Measurements from ENCODE around the gene WWOX. TPM values are rescaled to one million over a fixed set of nuclear protein-coding genes. Genes with fewer than 3 reads are reported as not detected.

The WWOX gene
- total and polyA plus RNA-seq, 2 donors (not counting 1 experiment from before 2014, with no cell fraction given): 10.5 to 42.3 TPM

DNA sequence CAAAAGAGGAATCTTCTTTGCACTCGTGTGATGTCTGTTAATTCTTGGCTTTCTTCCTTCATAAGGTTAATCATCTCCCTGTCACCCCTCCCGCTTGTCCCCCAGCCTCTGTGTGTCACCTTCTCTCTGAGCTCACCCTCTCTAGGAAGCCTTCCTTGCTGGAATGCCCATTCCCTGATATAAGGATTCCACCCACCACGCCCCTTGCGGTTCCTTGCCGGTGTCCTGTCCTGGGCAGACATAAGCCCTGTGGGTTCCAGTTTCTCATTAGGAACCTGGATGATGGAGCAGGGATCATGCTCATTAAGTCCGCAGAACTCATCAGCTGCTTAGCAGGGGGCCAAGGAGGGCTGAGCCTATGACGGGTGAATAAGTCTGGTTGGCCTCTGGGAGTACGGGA is 941.8 kb downstream of the WWOX start:
- Mint-ChIP-seq H3K4me3 (no peak overlapping the region), H3K27me3 (no peaks in the 10 kb centered on the region), H3K4me1 (no peaks in the 10 kb centered on the region), H3K9me3 (ENCODE audit: insufficient read depth) (no peaks in the 10 kb centered on the region), H3K27ac (no peak overlapping the region)
- no peaks in the 10 kb centered on the region for H3K4me1 ChIP-seq (ENCODE audit: control insufficient read depth in 2 of 2, insufficient read depth in 2 of 2, low read length in 2 of 2)
- ATAC-seq (ENCODE audit: low read depth): no peak
- no peak overlapping the region for H3K4me2 ChIP-seq (replicated peaks; ENCODE audit: low read depth, low read length, poor library complexity, severe bottlenecking)
- intact Hi-C loops (cut with micrococcal nuclease): no loop called here
- CTCF ChIA-PET: interaction anchor here (0.9 kb wide), 1 partner anchor 9 kb away, joined by 3 read pairs; no protein-coding TSS in a partner anchor
- no peak overlapping the region for H3K9ac ChIP-seq (ENCODE audit: low read length)
- H3K9me3 ChIP-seq (ENCODE audit: control extremely low read depth in 1 of 3, control insufficient read depth in 2 of 3, insufficient read depth in 1 of 3, low read length in 2 of 3): no peaks in the 10 kb centered on the region
- 97% methylated on average over 6 of the region's 8 CpGs for WGBS (ENCODE audit: insufficient coverage)
- no peaks in the 10 kb centered on the region for H4K20me1 ChIP-seq (ENCODE audit: control insufficient read depth, insufficient read depth, low read length, poor library complexity, severe bottlenecking)
- H2AFZ ChIP-seq (ENCODE audit: insufficient read depth, low read depth, low read length, poor library complexity, severe bottlenecking): no peak overlapping the region
- no peak for DNase-seq
- H3K4me3 ChIP-seq (ENCODE audit: control extremely low read depth in 1 of 5, extremely low read depth in 1 of 5, insufficient read depth in 1 of 5, low read depth in 2 of 5, low read length in 4 of 5): no peak overlapping the region
- POLR2A ChIA-PET: no interaction called here
- peaks cover 0 to 4% (median 0%) of the 10 kb centered on the region in 4 experiments for H3K27me3 ChIP-seq (replicated peaks in 1 of 4; ENCODE audit: control extremely low read depth in 1 of 4, control insufficient read depth in 3 of 4, insufficient read depth in 4 of 4, low read length in 3 of 4)
- TF ChIP-seq EZH2 (IDR thresholded peaks at IDR 0.05; ENCODE audit: borderline replicate concordance, insufficient read depth, low read depth, low read length, poor library complexity, severe bottlenecking): no peak
- TF ChIP-seq, protein P1, sequence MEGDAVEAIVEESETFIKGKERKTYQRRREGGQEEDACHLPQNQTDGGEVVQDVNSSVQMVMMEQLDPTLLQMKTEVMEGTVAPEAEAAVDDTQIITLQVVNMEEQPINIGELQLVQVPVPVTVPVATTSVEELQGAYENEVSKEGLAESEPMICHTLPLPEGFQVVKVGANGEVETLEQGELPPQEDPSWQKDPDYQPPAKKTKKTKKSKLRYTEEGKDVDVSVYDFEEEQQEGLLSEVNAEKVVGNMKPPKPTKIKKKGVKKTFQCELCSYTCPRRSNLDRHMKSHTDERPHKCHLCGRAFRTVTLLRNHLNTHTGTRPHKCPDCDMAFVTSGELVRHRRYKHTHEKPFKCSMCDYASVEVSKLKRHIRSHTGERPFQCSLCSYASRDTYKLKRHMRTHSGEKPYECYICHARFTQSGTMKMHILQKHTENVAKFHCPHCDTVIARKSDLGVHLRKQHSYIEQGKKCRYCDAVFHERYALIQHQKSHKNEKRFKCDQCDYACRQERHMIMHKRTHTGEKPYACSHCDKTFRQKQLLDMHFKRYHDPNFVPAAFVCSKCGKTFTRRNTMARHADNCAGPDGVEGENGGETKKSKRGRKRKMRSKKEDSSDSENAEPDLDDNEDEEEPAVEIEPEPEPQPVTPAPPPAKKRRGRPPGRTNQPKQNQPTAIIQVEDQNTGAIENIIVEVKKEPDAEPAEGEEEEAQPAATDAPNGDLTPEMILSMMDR (IDR thresholded peaks at IDR 0.05): no peak
- no peak overlapping the region for H3K27ac ChIP-seq (ENCODE audit: low read length in 2 of 2)
- H3K79me2 ChIP-seq (ENCODE audit: control insufficient read depth, insufficient read depth, low read length): no peaks in the 10 kb centered on the region
- H3K36me3 ChIP-seq (replicated peaks in 1 of 2; ENCODE audit: control extremely low read depth in 1 of 2, control insufficient read depth in 1 of 2, extremely low read depth in 1 of 2, insufficient read depth in 2 of 2, low read length in 1 of 2): no peaks in the 10 kb centered on the region

DNA sequence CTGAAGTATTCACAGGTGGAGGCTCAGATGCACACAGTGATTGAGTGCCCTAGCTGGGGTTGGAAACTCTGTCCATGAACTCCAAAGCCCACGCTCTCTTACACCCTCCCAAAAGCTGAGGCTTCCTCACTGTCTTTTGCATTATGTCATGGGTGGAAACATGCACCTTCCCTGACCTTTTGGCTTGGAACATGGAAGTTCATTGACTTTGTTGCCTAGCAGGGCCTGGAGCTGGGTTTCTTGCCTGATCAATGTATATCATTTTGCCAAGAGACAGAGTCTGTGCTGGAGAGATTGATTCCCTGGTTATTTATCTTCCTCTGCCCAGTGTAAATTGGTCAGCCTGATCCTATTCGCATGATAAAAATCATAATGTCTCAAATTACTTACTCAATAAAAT is 942.7 kb downstream of the WWOX start:
- 100% methylated on average over 1 of the region's 2 CpGs for whole genome bisulfite sequencing (ENCODE audit: insufficient coverage)
- H3K79me2 ChIP-seq (ENCODE audit: control insufficient read depth, insufficient read depth, low read length): no peaks in the 10 kb centered on the region
- peaks cover 2% of the 10 kb centered on the region for H3K27me3 Mint-ChIP-seq
- no peak overlapping the region for H3K4me3 ChIP-seq (ENCODE audit: control extremely low read depth in 1 of 5, extremely low read depth in 1 of 5, insufficient read depth in 1 of 5, low read depth in 2 of 5, low read length in 4 of 5)
- no peaks in the 10 kb centered on the region for H4K20me1 ChIP-seq (ENCODE audit: control insufficient read depth, insufficient read depth, low read length, poor library complexity, severe bottlenecking)
- intact Hi-C loops (cut with micrococcal nuclease): no loop called here
- ATAC-seq (ENCODE audit: low read depth) (no peak), DNase-seq (no peak)
- no peak overlapping the region for H3K27ac Mint-ChIP-seq
- no peak overlapping the region for H3K9ac ChIP-seq (ENCODE audit: low read length)
- no peak overlapping the region for H2AFZ ChIP-seq (ENCODE audit: insufficient read depth, low read depth, low read length, poor library complexity, severe bottlenecking)
- no peaks in the 10 kb centered on the region for H3K27me3 ChIP-seq (replicated peaks in 1 of 4; ENCODE audit: control extremely low read depth in 1 of 4, control insufficient read depth in 3 of 4, insufficient read depth in 4 of 4, low read length in 3 of 4)
- no peaks in the 10 kb centered on the region for H3K36me3 ChIP-seq (replicated peaks in 1 of 2; ENCODE audit: control extremely low read depth in 1 of 2, control insufficient read depth in 1 of 2, extremely low read depth in 1 of 2, insufficient read depth in 2 of 2, low read length in 1 of 2)
- ChIA-PET POLR2A (no interaction called here), CTCF (interaction anchor here (0.6 to 0.9 kb wide), 2 partner anchors 8 to 888 kb away, joined by 3 read pairs; no protein-coding TSS in a partner anchor)
- no peak overlapping the region for H3K27ac ChIP-seq (ENCODE audit: low read length in 2 of 2)
- no peaks in the 10 kb centered on the region for H3K9me3 Mint-ChIP-seq (ENCODE audit: insufficient read depth)
- H3K9me3 ChIP-seq (ENCODE audit: control extremely low read depth in 1 of 3, control insufficient read depth in 2 of 3, insufficient read depth in 1 of 3, low read length in 2 of 3): no peaks in the 10 kb centered on the region
- no peak overlapping the region for H3K4me3 Mint-ChIP-seq
- TF ChIP-seq, protein P1 (IDR thresholded peaks at IDR 0.05): no peak
- no peak for TF ChIP-seq EZH2 (IDR thresholded peaks at IDR 0.05; ENCODE audit: borderline replicate concordance, insufficient read depth, low read depth, low read length, poor library complexity, severe bottlenecking)
- no peaks in the 10 kb centered on the region for H3K4me1 ChIP-seq (ENCODE audit: control insufficient read depth in 2 of 2, insufficient read depth in 2 of 2, low read length in 2 of 2)
- H3K4me2 ChIP-seq (replicated peaks; ENCODE audit: low read depth, low read length, poor library complexity, severe bottlenecking): no peak overlapping the region
- H3K4me1 Mint-ChIP-seq: no peaks in the 10 kb centered on the region
